SK-N-SH (cell line): ENCODE results near the gene CAMKMT. TPM values are rescaled to one million over a fixed set of nuclear protein-coding genes. Genes with fewer than 3 reads are reported as not detected.
A peak's percentile ranks its signal among the peaks of the same experiment; 100 is the strongest.

Experiments used
- CTCF ChIA-PET: fragments of 300-600, 350-600 bp; formaldehyde crosslinking; extraction: SDS; loops from one replicate; lab custom pipeline; 2021; lab: Yijun Ruan, JAX
- POLR2A ChIA-PET: fragments of 350-600 bp; sonication (Branson Sonifier 250); formaldehyde crosslinking; extraction: SDS; loops from one replicate; lab custom pipeline; 2020; ENCODE audit warnings: antibody characterized with exemption, inconsistent platforms; lab: Yijun Ruan, JAX
- DNase-seq: peaks from one replicate; pipeline ENCODE4 v3.0.0; 2012
- H2AFZ ChIP-seq: fragments of 200-600 bp; sonication (generic); 2 replicates; pipeline ENCODE4 v1.8.1; 2016; ENCODE audit warnings: antibody characterized with exemption, mild to moderate bottlenecking, low read depth
- H3F3A ChIP-seq: fragments of 200-600 bp; sonication (generic); replicated peaks from 2 replicates; pipeline ENCODE3; 2016; ENCODE audit warnings: antibody characterized with exemption, mild to moderate bottlenecking; ENCODE audit not compliant: insufficient read depth
- H3K27ac ChIP-seq, 2 experiments: fragments of 200-500 bp in 1 of 2; fragments of 200-600 bp in 1 of 2; sonication (Bioruptor generic) in 1 of 2; sonication (generic), shearing (Covaris generic) in 1 of 2; 2 replicates each; pipeline versions ENCODE4 v1.5.1 to v1.6.1; 2014 to 2016; ENCODE audit warnings: low read depth in 2 of 2, inconsistent platforms in 1 of 2, low read length in 1 of 2, mild to moderate bottlenecking in 1 of 2, mixed read lengths in 1 of 2
- H3K27me3 ChIP-seq: fragments of 200-600 bp; sonication (generic), shearing (Covaris generic); 2 replicates; pipeline ENCODE4 v1.6.1; 2016; ENCODE audit warnings: mixed run types; ENCODE audit not compliant: insufficient read depth
- H3K36me3 ChIP-seq, 2 experiments: fragments of 200-500 bp in 1 of 2; fragments of 200-600 bp in 1 of 2; sonication (Bioruptor generic) in 1 of 2; sonication (generic) in 1 of 2; replicated peaks in 1 of 2; 2 replicates each; pipeline versions ENCODE3 to v1.5.1; 2014 to 2016; ENCODE audit warnings: low read length in 1 of 2, mild to moderate bottlenecking in 1 of 2; ENCODE audit not compliant: insufficient read depth in 2 of 2, control insufficient read depth in 1 of 2
- H3K4me1 ChIP-seq, 2 experiments: fragments of 200-500 bp in 1 of 2; fragments of 200-600 bp in 1 of 2; sonication (Bioruptor generic) in 1 of 2; sonication (generic), shearing (Covaris generic) in 1 of 2; 2 replicates each; pipeline versions ENCODE4 v1.5.1 to v1.6.1; 2014 to 2016; ENCODE audit warnings: low read depth in 1 of 2, low read length in 1 of 2, mixed run types in 1 of 2; ENCODE audit not compliant: insufficient read depth in 2 of 2, control insufficient read depth in 1 of 2
- H3K4me2 ChIP-seq: fragments of 200-600 bp; sonication (generic), shearing (Covaris generic); 2 replicates; pipeline ENCODE4 v1.6.1; 2017; ENCODE audit warnings: mixed run types
- H3K4me3 ChIP-seq, 2 experiments: fragments of 200-500 bp in 1 of 2; fragments of 200-600 bp in 1 of 2; sonication (Bioruptor generic) in 1 of 2; sonication (generic), shearing (Covaris generic) in 1 of 2; 2 replicates each; pipeline versions ENCODE4 v1.5.1 to v1.8.1; 2014 to 2016; ENCODE audit warnings: low read depth in 2 of 2, inconsistent platforms in 1 of 2, low read length in 1 of 2, mild to moderate bottlenecking in 1 of 2, mixed read lengths in 1 of 2, moderate library complexity in 1 of 2
- H3K79me2 ChIP-seq: fragments of 200-600 bp; sonication (generic); 2 replicates; pipeline ENCODE4 v1.8.1; 2017; ENCODE audit warnings: mild to moderate bottlenecking; ENCODE audit not compliant: insufficient read depth
- H3K9ac ChIP-seq: fragments of 200-600 bp; sonication (generic); 2 replicates; pipeline ENCODE4 v1.6.1; 2017; ENCODE audit warnings: mixed run types
- H3K9me2 ChIP-seq: fragments of 200-600 bp; sonication (generic); 2 replicates; pipeline ENCODE4 v1.6.1; 2017; ENCODE audit warnings: mixed run types
- H3K9me3 ChIP-seq: fragments of 200-600 bp; sonication (generic); 2 replicates; pipeline ENCODE4 v1.6.1; 2017; ENCODE audit warnings: mixed run types, mild to moderate bottlenecking, moderate library complexity
- H4K20me1 ChIP-seq: fragments of 200-600 bp; sonication (generic); 2 replicates; pipeline ENCODE4 v1.6.1; 2017; ENCODE audit warnings: mild to moderate bottlenecking, mixed run types; ENCODE audit not compliant: insufficient read depth
- CHD2 ChIP-seq: fragments of 150-350 bp; IDR thresholded peaks from 2 replicates; pipeline ENCODE4 v1.6.1; 2018; ENCODE audit warnings: low read length; ENCODE audit not compliant: partially characterized antibody
- EP300 ChIP-seq, 2 experiments: IDR thresholded peaks; 2 replicates each; pipeline versions ENCODE4 v1.4.0 to v1.6.1; 2012; ENCODE audit warnings: borderline replicate concordance in 1 of 2, low read depth in 1 of 2, low read length in 1 of 2
- EZH2phosphoT487 ChIP-seq: fragments of 200-600 bp; sonication (generic); IDR thresholded peaks from 2 replicates; pipeline ENCODE4 v1.6.1; 2017; ENCODE audit warnings: low read depth, mixed run types, mild to moderate bottlenecking, antibody characterized with exemption, moderate library complexity, borderline replicate concordance
- GABPA ChIP-seq: IDR thresholded peaks from 2 replicates; pipeline ENCODE4 v1.4.0; 2012; ENCODE audit warnings: low read depth, mild to moderate bottlenecking
- MEF2A ChIP-seq: IDR thresholded peaks from 2 replicates; pipeline ENCODE4 v1.4.0; 2012; ENCODE audit warnings: low read depth, borderline replicate concordance
- MXI1 ChIP-seq: IDR thresholded peaks from 2 replicates; pipeline ENCODE4 v1.6.1; 2012; ENCODE audit warnings: mild to moderate bottlenecking, low read depth, low read length, improper control_type of control experiment
- POLR2AphosphoS5 ChIP-seq: IDR thresholded peaks from 2 replicates; pipeline ENCODE4 v1.6.1; 2012; ENCODE audit warnings: low read depth, low read length
- RXRA ChIP-seq: IDR thresholded peaks from 2 replicates; pipeline ENCODE4 v1.4.0; 2012; ENCODE audit warnings: low read depth, mild to moderate bottlenecking, borderline replicate concordance
- SIN3A ChIP-seq: IDR thresholded peaks from 2 replicates; pipeline ENCODE4 v1.6.1; 2012; ENCODE audit warnings: low read depth, mild to moderate bottlenecking, low read length, moderate library complexity, borderline replicate concordance
- TCF12 ChIP-seq: IDR thresholded peaks from 2 replicates; pipeline ENCODE4 v1.4.0; 2012
- WGBS: methylation state at CpG from one replicate; pipeline ENCODE4 v1.1.6; 2017; ENCODE audit warnings: low lambda C conversion rate; 5-methylcytosine and 5-hydroxymethylcytosine counted together
- polyA plus RNA-seq, 3 experiments: library from polyadenylated mRNA; depleted of rRNA; stranded (reverse); fragments of >200 nt; gene quantifications; 2 replicates each; pipeline ENCODE4 v1.2.3, GENCODE V29; 2012
- TF ChIP-seq, protein P1 (sequence below): IDR thresholded peaks from 2 replicates; pipeline ENCODE4; 2012
- TF ChIP-seq, protein P2 (sequence below): IDR thresholded peaks from 2 replicates; pipeline ENCODE4 v1.6.1; 2012; ENCODE audit warnings: mild to moderate bottlenecking, low read depth, low read length, moderate library complexity
- TF ChIP-seq, protein P3 (sequence below): fragments of 150-350 bp; IDR thresholded peaks from 2 replicates; pipeline ENCODE4 v1.6.1; 2017; ENCODE audit warnings: antibody characterized with exemption, low read length, low read depth, borderline replicate concordance
- TF ChIP-seq, protein P4 (sequence below): IDR thresholded peaks from 2 replicates; pipeline ENCODE4 v1.4.0; 2012; ENCODE audit warnings: low read depth, borderline replicate concordance
- TF ChIP-seq, protein P5 (sequence below): fragments of 150-350 bp; IDR thresholded peaks from 2 replicates; pipeline ENCODE4 v1.6.1; 2016; ENCODE audit warnings: mild to moderate bottlenecking, low read depth, low read length

Gene CAMKMT
- polyA plus RNA-seq, 1 of the 3 experiments (the other 2 are of a cell fraction), result 5.9 TPM

DNA sequence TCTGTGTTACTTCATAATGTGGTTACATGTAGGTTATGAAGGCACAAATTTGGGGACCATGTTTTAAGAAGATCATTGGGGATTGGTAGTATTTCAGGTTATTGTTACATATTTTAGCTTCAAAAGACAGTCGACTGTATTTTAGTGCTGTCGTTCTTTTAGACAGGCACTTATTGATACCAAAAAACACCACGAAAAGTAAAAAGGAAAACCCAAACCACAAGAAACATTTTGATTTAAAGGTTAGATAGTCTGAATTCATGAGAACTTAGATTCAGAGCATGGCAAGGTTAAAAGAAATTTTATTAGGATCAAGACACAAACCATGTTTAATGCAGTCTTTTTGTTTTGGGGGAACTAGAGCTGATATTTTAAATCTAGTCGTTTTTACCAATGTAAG, 209.0 kb downstream of the CAMKMT start:
- Histone ChIP-seq H3K27me3 (no peaks in the 10 kb centered on the region), H3K9me2 (no peaks in the 10 kb centered on the region), H3K79me2 (no peaks in the 10 kb centered on the region), H3K36me3 (no peaks in the 10 kb centered on the region), H3K4me1 (peaks cover 0 to 25% of the 10 kb centered on the region in 2 experiments; a peak in 2 of 4 replicates), H3K4me2 (no peak overlapping the region), H4K20me1 (no peaks in the 10 kb centered on the region), H3K27ac (peak overlapping the region in 1 of 2 experiments; percentile 25; a peak in 1 of 4 replicates), H3K9ac (no peak overlapping the region), H2AFZ (no peak overlapping the region), H3K4me3 (no peak overlapping the region), H3F3A (peaks cover 6% of the 10 kb centered on the region), H3K9me3 (no peaks in the 10 kb centered on the region)
- DNase-seq, result no peak
- ChIA-PET CTCF (interaction anchor here (0.8 to 2.4 kb wide), 9 partner anchors 9 to 385 kb away, joined by 3 to 9 read pairs (median 3); no protein-coding TSS in a partner anchor), POLR2A (no interaction called here)
- 80% methylated on average over 4 of the region's 4 CpGs for WGBS
- TF ChIP-seq EZH2phosphoT487, result no peak
- TF ChIP-seq RXRA, result no peak
- no peak for TF ChIP-seq SIN3A
- no peak for TF ChIP-seq TCF12
- TF ChIP-seq, protein P1, sequence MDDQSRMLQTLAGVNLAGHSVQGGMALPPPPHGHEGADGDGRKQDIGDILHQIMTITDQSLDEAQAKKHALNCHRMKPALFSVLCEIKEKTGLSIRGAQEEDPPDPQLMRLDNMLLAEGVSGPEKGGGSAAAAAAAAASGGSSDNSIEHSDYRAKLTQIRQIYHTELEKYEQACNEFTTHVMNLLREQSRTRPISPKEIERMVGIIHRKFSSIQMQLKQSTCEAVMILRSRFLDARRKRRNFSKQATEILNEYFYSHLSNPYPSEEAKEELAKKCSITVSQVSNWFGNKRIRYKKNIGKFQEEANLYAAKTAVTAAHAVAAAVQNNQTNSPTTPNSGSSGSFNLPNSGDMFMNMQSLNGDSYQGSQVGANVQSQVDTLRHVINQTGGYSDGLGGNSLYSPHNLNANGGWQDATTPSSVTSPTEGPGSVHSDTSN, result no peak
- TF ChIP-seq POLR2AphosphoS5, result no peak
- TF ChIP-seq, protein P2, sequence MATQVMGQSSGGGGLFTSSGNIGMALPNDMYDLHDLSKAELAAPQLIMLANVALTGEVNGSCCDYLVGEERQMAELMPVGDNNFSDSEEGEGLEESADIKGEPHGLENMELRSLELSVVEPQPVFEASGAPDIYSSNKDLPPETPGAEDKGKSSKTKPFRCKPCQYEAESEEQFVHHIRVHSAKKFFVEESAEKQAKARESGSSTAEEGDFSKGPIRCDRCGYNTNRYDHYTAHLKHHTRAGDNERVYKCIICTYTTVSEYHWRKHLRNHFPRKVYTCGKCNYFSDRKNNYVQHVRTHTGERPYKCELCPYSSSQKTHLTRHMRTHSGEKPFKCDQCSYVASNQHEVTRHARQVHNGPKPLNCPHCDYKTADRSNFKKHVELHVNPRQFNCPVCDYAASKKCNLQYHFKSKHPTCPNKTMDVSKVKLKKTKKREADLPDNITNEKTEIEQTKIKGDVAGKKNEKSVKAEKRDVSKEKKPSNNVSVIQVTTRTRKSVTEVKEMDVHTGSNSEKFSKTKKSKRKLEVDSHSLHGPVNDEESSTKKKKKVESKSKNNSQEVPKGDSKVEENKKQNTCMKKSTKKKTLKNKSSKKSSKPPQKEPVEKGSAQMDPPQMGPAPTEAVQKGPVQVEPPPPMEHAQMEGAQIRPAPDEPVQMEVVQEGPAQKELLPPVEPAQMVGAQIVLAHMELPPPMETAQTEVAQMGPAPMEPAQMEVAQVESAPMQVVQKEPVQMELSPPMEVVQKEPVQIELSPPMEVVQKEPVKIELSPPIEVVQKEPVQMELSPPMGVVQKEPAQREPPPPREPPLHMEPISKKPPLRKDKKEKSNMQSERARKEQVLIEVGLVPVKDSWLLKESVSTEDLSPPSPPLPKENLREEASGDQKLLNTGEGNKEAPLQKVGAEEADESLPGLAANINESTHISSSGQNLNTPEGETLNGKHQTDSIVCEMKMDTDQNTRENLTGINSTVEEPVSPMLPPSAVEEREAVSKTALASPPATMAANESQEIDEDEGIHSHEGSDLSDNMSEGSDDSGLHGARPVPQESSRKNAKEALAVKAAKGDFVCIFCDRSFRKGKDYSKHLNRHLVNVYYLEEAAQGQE, result no peak
- TF ChIP-seq, protein P3, sequence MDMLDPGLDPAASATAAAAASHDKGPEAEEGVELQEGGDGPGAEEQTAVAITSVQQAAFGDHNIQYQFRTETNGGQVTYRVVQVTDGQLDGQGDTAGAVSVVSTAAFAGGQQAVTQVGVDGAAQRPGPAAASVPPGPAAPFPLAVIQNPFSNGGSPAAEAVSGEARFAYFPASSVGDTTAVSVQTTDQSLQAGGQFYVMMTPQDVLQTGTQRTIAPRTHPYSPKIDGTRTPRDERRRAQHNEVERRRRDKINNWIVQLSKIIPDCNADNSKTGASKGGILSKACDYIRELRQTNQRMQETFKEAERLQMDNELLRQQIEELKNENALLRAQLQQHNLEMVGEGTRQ, result no peak
- no peak for TF ChIP-seq MXI1
- no peak for TF ChIP-seq GABPA
- no peak for TF ChIP-seq CHD2
- TF ChIP-seq EP300 (IDR thresholded peaks at IDR 0.05; ENCODE audit: borderline replicate concordance in 1 of 2, low read depth in 1 of 2, low read length in 1 of 2), result no peak
- TF ChIP-seq, protein P4, sequence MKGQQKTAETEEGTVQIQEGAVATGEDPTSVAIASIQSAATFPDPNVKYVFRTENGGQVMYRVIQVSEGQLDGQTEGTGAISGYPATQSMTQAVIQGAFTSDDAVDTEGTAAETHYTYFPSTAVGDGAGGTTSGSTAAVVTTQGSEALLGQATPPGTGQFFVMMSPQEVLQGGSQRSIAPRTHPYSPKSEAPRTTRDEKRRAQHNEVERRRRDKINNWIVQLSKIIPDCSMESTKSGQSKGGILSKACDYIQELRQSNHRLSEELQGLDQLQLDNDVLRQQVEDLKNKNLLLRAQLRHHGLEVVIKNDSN, result no peak
- TF ChIP-seq MEF2A, result no peak
- TF ChIP-seq, protein P5, sequence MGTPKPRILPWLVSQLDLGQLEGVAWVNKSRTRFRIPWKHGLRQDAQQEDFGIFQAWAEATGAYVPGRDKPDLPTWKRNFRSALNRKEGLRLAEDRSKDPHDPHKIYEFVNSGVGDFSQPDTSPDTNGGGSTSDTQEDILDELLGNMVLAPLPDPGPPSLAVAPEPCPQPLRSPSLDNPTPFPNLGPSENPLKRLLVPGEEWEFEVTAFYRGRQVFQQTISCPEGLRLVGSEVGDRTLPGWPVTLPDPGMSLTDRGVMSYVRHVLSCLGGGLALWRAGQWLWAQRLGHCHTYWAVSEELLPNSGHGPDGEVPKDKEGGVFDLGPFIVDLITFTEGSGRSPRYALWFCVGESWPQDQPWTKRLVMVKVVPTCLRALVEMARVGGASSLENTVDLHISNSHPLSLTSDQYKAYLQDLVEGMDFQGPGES, result no peak
